GM12878 (cell line): ENCODE data around the gene NUDT3. TPM values are rescaled to one million over a fixed set of nuclear protein-coding genes. Genes with fewer than 3 reads are reported as not detected.

Source experiments
- ATAC-seq: fragments of 200-7000 bp; cut with Tn5 transposase; 3 replicates; pipeline ENCODE4 v1.9.1; 2020; ENCODE audit warnings: mild to moderate bottlenecking, moderate library complexity
- BruUV-seq: library from RNA; stranded (reverse); fragments of 400-500 nt; replicated peaks from 2 replicates; lab custom pipeline; 2021; lab: Mats Ljungman, UMichigan
- CTCF ChIA-PET: fragments of 300-600 bp; sonication (Branson Sonifier 250); formaldehyde crosslinking; extraction: SDS; loops from one replicate; lab custom pipeline; 2021; ENCODE audit warnings: inconsistent platforms; lab: Yijun Ruan, JAX
- POLR2A ChIA-PET: fragments of 350-600 bp; formaldehyde crosslinking; extraction: SDS; loops from one replicate; lab custom pipeline; 2021; ENCODE audit warnings: inconsistent platforms; lab: Charles Lee
- RAD21 ChIA-PET: fragments of 300-600 bp; sonication (Branson Sonifier 250); formaldehyde crosslinking; loops from one replicate; lab custom pipeline; 2023; ENCODE audit warnings: antibody characterized with exemption; ENCODE audit not compliant: unreplicated experiment; lab: Charles Lee
- SMC1A ChIA-PET: fragments of 300-600 bp; sonication (Branson Sonifier 250); formaldehyde crosslinking; loops from one replicate; lab custom pipeline; 2023; ENCODE audit not compliant: unreplicated experiment, uncharacterized antibody; lab: Charles Lee
- DNase-seq: peaks from one replicate; pipeline ENCODE4 v3.0.0-alpha.2; 2011; ENCODE audit warnings: low read depth, low spot score
- FAIRE-seq: peaks from 3 replicates; lab custom pipeline; 2011; peaks lifted over from hg19 to GRCh38; lab: Jason Lieb, UNC
- H2AFZ ChIP-seq: 2 replicates; pipeline ENCODE4 v1.6.0; 2011; ENCODE audit warnings: low read depth, low read length, control low read depth; ENCODE audit not compliant: control insufficient read depth
- H3K27ac ChIP-seq: 2 replicates; pipeline ENCODE4 v1.5.1; 2011; ENCODE audit warnings: control low read depth; ENCODE audit not compliant: control insufficient read depth, insufficient read depth
- H3K27me3 ChIP-seq, 2 experiments: replicated peaks in 1 of 2; 2 replicates each; pipeline versions ENCODE4 v1.6.0 to v1.6.1; 2011; ENCODE audit warnings: low read length in 1 of 2; ENCODE audit not compliant: control insufficient read depth in 2 of 2, insufficient read depth in 2 of 2
- H3K36me3 ChIP-seq, 2 experiments: 2 replicates each; pipeline ENCODE4 v1.5.1; 2011; ENCODE audit warnings: low read length in 1 of 2; ENCODE audit not compliant: control insufficient read depth in 2 of 2, insufficient read depth in 2 of 2
- H3K4me1 ChIP-seq: 2 replicates; pipeline ENCODE4 v1.6.1; 2011; ENCODE audit warnings: mild to moderate bottlenecking, low read length, moderate library complexity, mixed read lengths; ENCODE audit not compliant: control insufficient read depth, insufficient read depth
- H3K4me2 ChIP-seq: 2 replicates; pipeline ENCODE4 v1.6.0; 2011; ENCODE audit warnings: control low read depth; ENCODE audit not compliant: control insufficient read depth, insufficient read depth
- H3K4me3 ChIP-seq: fragments of 200-600 bp; sonication (generic); 2 replicates; pipeline ENCODE4 v1.5.1; 2016
- H3K79me2 ChIP-seq: 2 replicates; pipeline ENCODE4 v1.6.0; 2011; ENCODE audit warnings: low read length; ENCODE audit not compliant: control insufficient read depth, insufficient read depth
- H3K9ac ChIP-seq: 2 replicates; pipeline ENCODE4 v1.8.0; 2011; ENCODE audit warnings: low read length, control low read depth, mixed read lengths; ENCODE audit not compliant: control insufficient read depth, insufficient read depth
- H3K9me3 ChIP-seq: replicated peaks from 3 replicates; pipeline ENCODE4 v1.5.1; 2011; ENCODE audit warnings: mild to moderate bottlenecking, low read length; ENCODE audit not compliant: control insufficient read depth, insufficient read depth
- H4K20me1 ChIP-seq: 2 replicates; pipeline ENCODE4 v1.6.0; 2011; ENCODE audit not compliant: control insufficient read depth, insufficient read depth
- ASH2L ChIP-seq: fragments of 300-600, 200-600 bp; sonication (generic); IDR thresholded peaks from 2 replicates; pipeline ENCODE4 v1.6.1; 2017; ENCODE audit warnings: low read depth, mild to moderate bottlenecking, borderline replicate concordance
- BRCA1 ChIP-seq: IDR thresholded peaks from 2 replicates; pipeline ENCODE4 v1.6.1; 2011; ENCODE audit warnings: low read depth, low read length, improper control_type of control experiment
- EED ChIP-seq: sonication (generic); IDR thresholded peaks from 2 replicates; pipeline ENCODE4 v1.6.1; 2016; ENCODE audit warnings: antibody characterized with exemption, low read depth
- EGR1 ChIP-seq, 2 experiments: IDR thresholded peaks; 1 replicate in 1 of 2; 2 replicates in 1 of 2; pipeline ENCODE4 v1.6.1; 2011 to 2012; ENCODE audit warnings: low read depth in 2 of 2, low read length in 2 of 2, borderline replicate concordance in 1 of 2, mild to moderate bottlenecking in 1 of 2, moderate library complexity in 1 of 2
- IRF5 ChIP-seq: fragments of 450-650 bp; IDR thresholded peaks from 2 replicates; pipeline ENCODE4 v1.6.1; 2017; ENCODE audit warnings: borderline replicate concordance
- JUND ChIP-seq: IDR thresholded peaks from 2 replicates; pipeline ENCODE4 v1.6.1; 2012; ENCODE audit warnings: low read depth, mild to moderate bottlenecking, low read length, improper control_type of control experiment, moderate library complexity
- MTA3 ChIP-seq: IDR thresholded peaks from 2 replicates; pipeline ENCODE4 v1.6.1; 2012; ENCODE audit warnings: low read length, inconsistent platforms, borderline replicate concordance
- NKRF ChIP-seq: fragments of 450-650 bp; conservative IDR thresholded peaks from 2 replicates; pipeline ENCODE4 v1.6.1; 2017; ENCODE audit warnings: mild to moderate bottlenecking, moderate library complexity
- NR2C1 ChIP-seq: fragments of 450-650 bp; IDR thresholded peaks from 2 replicates; pipeline ENCODE4 v1.6.1; 2017; ENCODE audit warnings: antibody characterized with exemption, mild to moderate bottlenecking, moderate library complexity
- RELA ChIP-seq: fragments of 450-650 bp; IDR thresholded peaks from 2 replicates; pipeline ENCODE4 v1.8.0; 2014; ENCODE audit warnings: borderline replicate concordance; ENCODE audit not compliant: partially characterized antibody
- SREBF1 ChIP-seq: IDR thresholded peaks from 2 replicates; pipeline ENCODE4 v1.6.1; 2012; ENCODE audit warnings: mild to moderate bottlenecking, low read length
- SREBF2 ChIP-seq: IDR thresholded peaks from 2 replicates; pipeline ENCODE4 v1.6.1; 2012; ENCODE audit warnings: mild to moderate bottlenecking, low read length
- ZNF217 ChIP-seq: fragments of 450-650 bp; IDR thresholded peaks from 2 replicates; pipeline ENCODE4 v1.6.1; 2017; ENCODE audit warnings: antibody characterized with exemption, mild to moderate bottlenecking
- ZNF24 ChIP-seq: fragments of 450-650 bp; IDR thresholded peaks from 2 replicates; pipeline ENCODE4 v1.6.1; 2017; ENCODE audit warnings: antibody characterized with exemption, mild to moderate bottlenecking
- ZNF687 ChIP-seq: fragments of 450-650 bp; IDR thresholded peaks from 2 replicates; pipeline ENCODE4 v1.6.1; 2017; ENCODE audit warnings: mild to moderate bottlenecking, moderate library complexity
- WGBS: methylation state at CpG from one replicate; pipeline ENCODE4 v1.1.6; 2016; ENCODE audit warnings: low lambda C conversion rate; ENCODE audit not compliant: insufficient replicate concordance, insufficient coverage; ENCODE audit errors: missing lambda C conversion rate; 5-methylcytosine and 5-hydroxymethylcytosine counted together
- in situ Hi-C: fragments of 300-500 bp; cut with MboI; formaldehyde crosslinking; loops from 9 replicates; pipeline ENCODE4 v1.14.3; 2018; ENCODE audit warnings: mixed read lengths
- intact Hi-C: fragments of 100-400 bp; cut with micrococcal nuclease; formaldehyde crosslinking; loops from one replicate; pipeline ENCODE4 v1.14.2; 2022; ENCODE audit not compliant: unreplicated experiment
- polyA plus RNA-seq, 11 experiments: library from polyadenylated mRNA; depleted of rRNA in 4 of 11; unstranded in 6 of 11; stranded (reverse) in 5 of 11; fragments of >200 nt; fragmentation: Nextera tagmentation in 4 of 11; fragmentation: Illumina TruSeq in 1 of 11; extraction: Ambion mirVana in 4 of 11; extraction: Trizol in 1 of 11; gene quantifications; 1 replicate in 1 of 11; 2 replicates in 10 of 11; pipeline versions ENCODE4 v1.2.1 to v1.2.3, GENCODE V29; 2011 to 2016; ENCODE audit warnings: inconsistent platforms in 2 of 11, missing spikeins in 2 of 11, low read depth in 1 of 11
- total RNA-seq, 4 experiments: library from RNA; depleted of rRNA in 3 of 4; stranded (reverse); fragments of >200 nt in 3 of 4; fragmentation: Illumina TruSeq in 1 of 4; extraction: Trizol in 1 of 4; gene quantifications; 2 replicates each; pipeline versions ENCODE4 v1.2.1 to v1.2.3, GENCODE V29; 2013 to 2021
- TF ChIP-seq, protein P1 (sequence below): fragments of 150-350 bp; IDR thresholded peaks from 2 replicates; pipeline ENCODE4 v1.6.1; 2014; ENCODE audit warnings: mild to moderate bottlenecking, low read depth, low read length

The NUDT3 gene
- total and polyA plus RNA-seq, 10 of the 15 experiments (the other 5 are each of a cell fraction or from before 2014, with no cell fraction given), result 2.4 to 32.3 (median 25.5) TPM

DNA sequence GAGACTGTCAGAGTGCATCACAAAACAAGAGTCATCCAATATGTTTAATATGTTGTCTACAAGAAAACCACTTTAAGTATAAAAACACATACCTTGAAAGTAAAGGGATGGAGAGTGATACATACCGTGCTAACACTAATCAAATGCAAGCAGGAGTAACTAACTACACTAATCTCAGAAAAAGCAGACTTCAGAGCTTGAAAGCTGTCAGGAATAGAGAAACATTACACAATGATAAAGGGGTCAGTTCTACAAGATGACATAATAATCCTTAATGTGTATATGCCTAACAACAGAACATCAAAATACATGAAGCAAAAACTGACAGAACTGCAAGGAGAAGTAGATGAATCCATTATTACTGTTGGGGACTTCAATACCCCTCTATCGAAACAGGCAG is 84.0 kb downstream of the NUDT3 start:
- intact Hi-C loops, result no loop called here
- H3K36me3 ChIP-seq, result no peaks in the 10 kb centered on the region
- H3K9ac ChIP-seq, result no peak overlapping the region
- no peaks in the 10 kb centered on the region for H3K27me3 ChIP-seq
- ATAC-seq (no peak), FAIRE-seq (no peak), DNase-seq (no peak)
- peaks cover 29% of the 10 kb centered on the region for H3K79me2 ChIP-seq
- H3K4me2 ChIP-seq, result no peak overlapping the region
- no peak overlapping the region for H3K4me3 ChIP-seq
- H3K4me1 ChIP-seq, result no peaks in the 10 kb centered on the region
- no TSS peak for BruUV-seq
- no peak overlapping the region for H2AFZ ChIP-seq
- SMC1A ChIA-PET, result interaction anchor here (1.0 to 1.6 kb wide), 5 partner anchors 9 to 106 kb away, joined by 3 to 4 read pairs (median 3); no protein-coding TSS in a partner anchor
- in situ Hi-C loops, result no loop called here
- RAD21 ChIA-PET, result interaction anchor here (0.6 to 1.9 kb wide), 2 partner anchors 24 to 81 kb away, joined by 4 read pairs; no protein-coding TSS in a partner anchor
- H3K27ac ChIP-seq, result no peak overlapping the region
- H3K9me3 ChIP-seq, result no peaks in the 10 kb centered on the region
- CTCF ChIA-PET, result interaction anchor here (0.7 kb wide), 1 partner anchor 10 kb away, joined by 3 read pairs; no protein-coding TSS in a partner anchor
- no peaks in the 10 kb centered on the region for H4K20me1 ChIP-seq
- POLR2A ChIA-PET, result no interaction called here
- 70% methylated on average over 2 of the region's 2 CpGs for WGBS
- TF ChIP-seq, protein P1, sequence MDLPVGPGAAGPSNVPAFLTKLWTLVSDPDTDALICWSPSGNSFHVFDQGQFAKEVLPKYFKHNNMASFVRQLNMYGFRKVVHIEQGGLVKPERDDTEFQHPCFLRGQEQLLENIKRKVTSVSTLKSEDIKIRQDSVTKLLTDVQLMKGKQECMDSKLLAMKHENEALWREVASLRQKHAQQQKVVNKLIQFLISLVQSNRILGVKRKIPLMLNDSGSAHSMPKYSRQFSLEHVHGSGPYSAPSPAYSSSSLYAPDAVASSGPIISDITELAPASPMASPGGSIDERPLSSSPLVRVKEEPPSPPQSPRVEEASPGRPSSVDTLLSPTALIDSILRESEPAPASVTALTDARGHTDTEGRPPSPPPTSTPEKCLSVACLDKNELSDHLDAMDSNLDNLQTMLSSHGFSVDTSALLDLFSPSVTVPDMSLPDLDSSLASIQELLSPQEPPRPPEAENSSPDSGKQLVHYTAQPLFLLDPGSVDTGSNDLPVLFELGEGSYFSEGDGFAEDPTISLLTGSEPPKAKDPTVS, result no peak
- TF ChIP-seq SREBF2 (no peak), ZNF24 (no peak), ZNF217 (no peak), EED (no peak), MTA3 (no peak), NR2C1 (no peak), ASH2L (no peak), BRCA1 (no peak), IRF5 (no peak), SREBF1 (no peak), NKRF (no peak), JUND (no peak), ZNF687 (no peak), RELA (no peak), EGR1 (IDR thresholded peaks at IDR 0.05; ENCODE audit: borderline replicate concordance in 1 of 2, low read depth in 2 of 2, low read length in 2 of 2) (no peak)
